ENCODE results near the gene FGF7.

- TF ChIP-seq POLR2A (IDR thresholded peaks at IDR 0.05; ENCODE audit: low read length) (no peak), GATA1 (IDR thresholded peaks at IDR 0.05; ENCODE audit: low read depth, low read length) (no peak)
Measured at GRCh38 chr15:49501586-49501985, 78.5 kb downstream of the FGF7 start.

Measured in erythroblast (primary cell).